HCT116 (cell line): Measurements from ENCODE around the gene CLDN14. TPM values are rescaled to one million over a fixed set of nuclear protein-coding genes. Genes with fewer than 3 reads are reported as not detected.

ENCODE experiments used
- ATAC-seq: fragments of 200-7000 bp; cut with Tn5 transposase; 2 replicates; pipeline ENCODE4 v1.9.1; 2020; ENCODE audit warnings: mild to moderate bottlenecking, moderate library complexity
- BruUV-seq: library from RNA; stranded (reverse); fragments of 400-500 nt; replicated peaks from 2 replicates; lab custom pipeline; 2021; lab: Mats Ljungman, UMichigan
- CTCF ChIA-PET: fragments of 300-600 bp; sonication (Branson Sonifier 250); formaldehyde crosslinking; loops from one replicate; lab custom pipeline; 2021; ENCODE audit warnings: antibody characterized with exemption; lab: Charles Lee
- POLR2A ChIA-PET: fragments of 300-600, 350-600 bp; sonication (Branson Sonifier 250); formaldehyde crosslinking; loops from one replicate; lab custom pipeline; 2021; ENCODE audit warnings: antibody characterized with exemption; lab: Charles Lee
- RAD21 ChIA-PET, 2 experiments: fragments of 300-600 bp; sonication (Branson Sonifier 250); formaldehyde crosslinking; loops; one replicate each; lab custom pipeline; 2023; ENCODE audit warnings: low total read pairs in 2 of 2; ENCODE audit not compliant: uncharacterized antibody in 2 of 2, unreplicated experiment in 2 of 2, low non-redundant PET in 1 of 2; lab: Charles Lee
- DNase-seq: peaks from one replicate; pipeline ENCODE4 v3.0.0-alpha.2; 2010; ENCODE audit warnings: low read depth, low spot score
- H2AFZ ChIP-seq: fragments of 200-600 bp; shearing (Covaris generic), sonication (generic); 2 replicates; pipeline ENCODE4 v1.6.1; 2017; ENCODE audit warnings: low read depth, mixed run types, mixed read lengths, antibody characterized with exemption, low read length; ENCODE audit not compliant: poor library complexity, severe bottlenecking
- H3K27ac ChIP-seq: 2 replicates; pipeline ENCODE4 v1.5.1; 2012; ENCODE audit warnings: low read depth, low read length
- H3K27me3 ChIP-seq: fragments of 200-600 bp; sonication (generic); 2 replicates; pipeline ENCODE4 v1.6.1; 2016; ENCODE audit warnings: mixed run types, low read length, mixed read lengths; ENCODE audit not compliant: insufficient read depth
- H3K36me3 ChIP-seq, 2 experiments: fragments of 200-500 bp in 1 of 2; fragments of 200-600 bp in 1 of 2; sonication (Bioruptor generic) in 1 of 2; sonication (generic) in 1 of 2; 2 replicates each; pipeline versions ENCODE4 v1.5.1 to v1.6.1; 2014 to 2016; ENCODE audit warnings: low read length in 2 of 2, inconsistent platforms in 1 of 2, mixed read lengths in 1 of 2, mixed run types in 1 of 2; ENCODE audit not compliant: insufficient read depth in 2 of 2, control insufficient read depth in 1 of 2
- H3K4me1 ChIP-seq, 2 experiments: fragments of 200-600 bp in 1 of 2; sonication (generic) in 1 of 2; 2 replicates each; pipeline versions ENCODE4 v1.5.1 to v1.6.1; 2012 to 2017; ENCODE audit warnings: low read length in 2 of 2, inconsistent platforms in 1 of 2, mild to moderate bottlenecking in 1 of 2, mixed read lengths in 1 of 2, mixed run types in 1 of 2, moderate library complexity in 1 of 2; ENCODE audit not compliant: insufficient read depth in 2 of 2, control insufficient read depth in 1 of 2
- H3K4me2 ChIP-seq: fragments of 200-600 bp; sonication (generic); 2 replicates; pipeline ENCODE4 v1.6.1; 2017; ENCODE audit warnings: mixed run types, low read length, mixed read lengths
- H3K4me3 ChIP-seq, 2 experiments: fragments of 200-600 bp in 1 of 2; sonication (generic) in 1 of 2; replicated peaks in 1 of 2; 2 replicates each; pipeline ENCODE4 v1.5.1; 2011 to 2016; ENCODE audit warnings: low read length in 2 of 2, control low read depth in 1 of 2, low read depth in 1 of 2, mild to moderate bottlenecking in 1 of 2, mixed read lengths in 1 of 2, mixed run types in 1 of 2
- H3K79me2 ChIP-seq: fragments of 200-600 bp; sonication (generic); 2 replicates; pipeline ENCODE4 v1.6.1; 2017; ENCODE audit warnings: mild to moderate bottlenecking, mixed run types, low read length, moderate library complexity, mixed read lengths; ENCODE audit not compliant: insufficient read depth
- H3K9ac ChIP-seq: fragments of 200-600 bp; sonication (generic); 2 replicates; pipeline ENCODE4 v1.6.1; 2016; ENCODE audit warnings: low read length, mixed read lengths
- H3K9me2 ChIP-seq: fragments of 200-600 bp; sonication (generic), shearing (Covaris generic); 2 replicates; pipeline ENCODE4 v1.6.1; 2017; ENCODE audit warnings: mixed run types, mild to moderate bottlenecking, moderate library complexity; ENCODE audit not compliant: insufficient read depth
- H3K9me3 ChIP-seq, 2 experiments: fragments of 200-500 bp in 1 of 2; fragments of 200-600 bp in 1 of 2; sonication (Bioruptor generic) in 1 of 2; sonication (generic) in 1 of 2; 2 replicates each; pipeline ENCODE4 v1.6.1; 2014 to 2017; ENCODE audit warnings: low read length in 2 of 2, mixed read lengths in 2 of 2, inconsistent platforms in 1 of 2, low read depth in 1 of 2, mild to moderate bottlenecking in 1 of 2, mixed run types in 1 of 2, moderate library complexity in 1 of 2; ENCODE audit not compliant: control insufficient read depth in 1 of 2, insufficient read depth in 1 of 2
- H4K20me1 ChIP-seq: fragments of 200-600 bp; sonication (generic), shearing (Covaris generic); 2 replicates; pipeline ENCODE4 v1.6.1; 2017; ENCODE audit warnings: mixed run types, mild to moderate bottlenecking, moderate library complexity; ENCODE audit not compliant: insufficient read depth
- CBX3 ChIP-seq: IDR thresholded peaks from 2 replicates; pipeline ENCODE4 v1.6.1; 2012; ENCODE audit warnings: low read depth
- CTCF ChIP-seq, 3 experiments: fragments of 200-600 bp in 1 of 3; sonication (generic) in 1 of 3; IDR thresholded peaks in 2 of 3; conservative IDR thresholded peaks in 1 of 3; 2 replicates each; pipeline ENCODE4 v1.5.1; 2012 to 2017; ENCODE audit warnings: low read depth in 2 of 3, low read length in 2 of 3, antibody characterized with exemption in 1 of 3, borderline replicate concordance in 1 of 3, control low read depth in 1 of 3, mild to moderate bottlenecking in 1 of 3, mixed read lengths in 1 of 3, mixed run types in 1 of 3, moderate library complexity in 1 of 3; ENCODE audit not compliant: insufficient read depth in 1 of 3
- ELF1 ChIP-seq: IDR thresholded peaks from 2 replicates; pipeline ENCODE4 v1.6.1; 2012; ENCODE audit warnings: low read depth, borderline replicate concordance
- EZH2phosphoT487 ChIP-seq: fragments of 200-600 bp; IDR thresholded peaks from 2 replicates; pipeline ENCODE4 v1.6.1; 2018; ENCODE audit warnings: antibody characterized with exemption, borderline replicate concordance
- FOSL1 ChIP-seq: IDR thresholded peaks from 2 replicates; pipeline ENCODE4 v1.6.1; 2012; ENCODE audit warnings: low read depth
- JUND ChIP-seq: IDR thresholded peaks from 2 replicates; pipeline ENCODE4 v1.6.1; 2012
- POLR2A ChIP-seq: IDR thresholded peaks from 2 replicates; pipeline ENCODE4 v1.7.0; 2011; ENCODE audit warnings: borderline replicate concordance; ENCODE audit not compliant: insufficient read depth, insufficient read length; ENCODE audit errors: extremely low read depth
- POLR2AphosphoS5 ChIP-seq: IDR thresholded peaks from 2 replicates; pipeline ENCODE4 v1.6.1; 2011; ENCODE audit warnings: mild to moderate bottlenecking, low read depth, low read length, moderate library complexity
- REST ChIP-seq: IDR thresholded peaks from 2 replicates; pipeline ENCODE4 v1.6.1; 2012; ENCODE audit warnings: low read depth
- SIN3A ChIP-seq: IDR thresholded peaks from 2 replicates; pipeline ENCODE4 v1.6.1; 2012; ENCODE audit warnings: low read depth
- SP1 ChIP-seq: IDR thresholded peaks from 2 replicates; pipeline ENCODE4 v1.6.1; 2012; ENCODE audit warnings: low read depth
- TCF7L2 ChIP-seq: IDR thresholded peaks from 2 replicates; pipeline ENCODE4 v1.7.0; 2011; ENCODE audit warnings: borderline replicate concordance, inconsistent platforms; ENCODE audit not compliant: insufficient read depth, insufficient read length; ENCODE audit errors: extremely low read depth
- ZBTB33 ChIP-seq: IDR thresholded peaks from 2 replicates; pipeline ENCODE4 v1.6.1; 2011; ENCODE audit warnings: mild to moderate bottlenecking, low read length, moderate library complexity; ENCODE audit not compliant: insufficient replicate concordance; ENCODE audit errors: extremely low read depth
- ZFX ChIP-seq: fragments of 450-650 bp; IDR thresholded peaks from 2 replicates; pipeline ENCODE4 v1.6.1; 2017
- ZNF274 ChIP-seq: fragments of 200-500 bp; sonication (Bioruptor generic); IDR thresholded peaks from 2 replicates; pipeline ENCODE4 v1.6.1; 2014; ENCODE audit warnings: mild to moderate bottlenecking, low read depth, low read length, inconsistent platforms
- intact Hi-C: fragments of 100-400 bp; cut with micrococcal nuclease; formaldehyde crosslinking; loops from 2 replicates; pipeline ENCODE4 v1.10.0; 2022
- total RNA-seq: library from RNA; stranded (reverse); gene quantifications from one replicate; pipeline ENCODE4 v1.2.1, GENCODE V29; 2021; ENCODE audit not compliant: unreplicated experiment
- TF ChIP-seq, protein P1 (sequence below): IDR thresholded peaks from 2 replicates; pipeline ENCODE4 v1.6.1; 2012

CLDN14 gene
- total RNA-seq, 1 experiment from 2014 or later, result not detected

- H3K4me2 ChIP-seq, result no peak overlapping the region
- RAD21 ChIA-PET, result no interaction called here
- TF ChIP-seq POLR2AphosphoS5 (no peak), SP1 (no peak), EZH2phosphoT487 (no peak), ZNF274 (no peak), ZFX (no peak), FOSL1 (no peak), CBX3 (no peak), ZBTB33 (no peak), JUND (no peak), REST (no peak), POLR2A (no peak), SIN3A (no peak), ELF1 (no peak), TCF7L2 (no peak), CTCF (IDR thresholded peaks at IDR 0.05 in 2 of 3, conservative IDR thresholded peaks at IDR 0.05 in 1 of 3; ENCODE audit: borderline replicate concordance in 1 of 3, insufficient read depth in 1 of 3, low read depth in 2 of 3, low read length in 2 of 3) (no peak)
- TF ChIP-seq, protein P1, sequence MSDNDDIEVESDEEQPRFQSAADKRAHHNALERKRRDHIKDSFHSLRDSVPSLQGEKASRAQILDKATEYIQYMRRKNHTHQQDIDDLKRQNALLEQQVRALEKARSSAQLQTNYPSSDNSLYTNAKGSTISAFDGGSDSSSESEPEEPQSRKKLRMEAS, result no peak
These were observed 45.8 kb downstream of the CLDN14 start for GRCh38 chr21:36434144-36434543.

More at GRCh38 chr21:36434144-36434543, 45.8 kb downstream of the CLDN14 start:
- CTCF ChIA-PET, result no interaction called here
- intact Hi-C loops, result no loop called here
- DNase-seq, result no peak
- H4K20me1 ChIP-seq, result no peaks in the 10 kb centered on the region
- BruUV-seq, result no TSS peak
- POLR2A ChIA-PET, result no interaction called here
- peaks cover 20 to 32% of the 10 kb centered on the region in 2 experiments for H3K4me1 ChIP-seq
- no peaks in the 10 kb centered on the region for H3K36me3 ChIP-seq
- H3K27ac ChIP-seq, result no peak overlapping the region
- no peaks in the 10 kb centered on the region for H3K9me2 ChIP-seq
- no peaks in the 10 kb centered on the region for H3K27me3 ChIP-seq
- H3K4me3 ChIP-seq, result no peak overlapping the region
- no peak for ATAC-seq
- H3K9me3 ChIP-seq, result no peaks in the 10 kb centered on the region
- H3K9ac ChIP-seq, result no peak overlapping the region
- H3K79me2 ChIP-seq, result no peaks in the 10 kb centered on the region
- no peak overlapping the region for H2AFZ ChIP-seq
